ENCODE results near the gene MINK1. TPM values are rescaled to one million over a fixed set of nuclear protein-coding genes. Genes with fewer than 3 reads are reported as not detected.
"Not testable (repeated sequence)": the region's sequence is repeated elsewhere in the genome, so short reads cannot be mapped to it uniquely, and the experiment has no call there.

Gene MINK1
- total RNA-seq, 1 donor from 2014 or later: 74.7 TPM

- no peak for DNase-seq (ENCODE audit: extremely low read depth, low read depth, low spot score)
These were observed 10.3 kb downstream of the MINK1 start for GRCh38 chr17:4843321-4844000.

GRCh38 chr17:4845118-4845517 is 12.0 kb downstream of the MINK1 start:
- no peak for DNase-seq (ENCODE audit: extremely low read depth, low read depth, low spot score)

GRCh38 chr17:4846635-4847390 is 13.7 kb downstream of the MINK1 start:
- DNase-seq (ENCODE audit: extremely low read depth, low read depth, low spot score): no peak

GRCh38 chr17:4849011-4849536 is 15.9 kb downstream of the MINK1 start:
- DNase-seq (ENCODE audit: extremely low read depth, low read depth, low spot score): no peak

GRCh38 chr17:4850246-4850645 is 17.1 kb downstream of the MINK1 start:
- no peak for DNase-seq (ENCODE audit: extremely low read depth, low read depth, low spot score)

- DNase-seq (ENCODE audit: extremely low read depth, low read depth, low spot score): no peak
These were observed 17.9 kb downstream of the MINK1 start for GRCh38 chr17:4851084-4851483.

GRCh38 chr17:4852567-4853207 is 19.5 kb downstream of the MINK1 start:
- DNase-seq (ENCODE audit: extremely low read depth, low read depth, low spot score): no peak

GRCh38 chr17:4853208-4853671 is 20.1 kb downstream of the MINK1 start:
- no peak for DNase-seq (ENCODE audit: extremely low read depth, low read depth, low spot score)

- no peak for DNase-seq (ENCODE audit: extremely low read depth, low read depth, low spot score)
These were observed 21.1 kb downstream of the MINK1 start for GRCh38 chr17:4854111-4854681.

- no peak for DNase-seq (ENCODE audit: extremely low read depth, low read depth, low spot score)
These were observed 23.3 kb downstream of the MINK1 start for GRCh38 chr17:4856271-4856936.

- no peak for DNase-seq (ENCODE audit: extremely low read depth, low read depth, low spot score)
These were observed 23.8 kb downstream of the MINK1 start for GRCh38 chr17:4856937-4857314.

GRCh38 chr17:4857347-4857746 is 24.2 kb downstream of the MINK1 start:
- not testable (repeated sequence) for DNase-seq (ENCODE audit: extremely low read depth, low read depth, low spot score)

GRCh38 chr17:4858068-4858881 is 25.1 kb downstream of the MINK1 start:
- DNase-seq (ENCODE audit: extremely low read depth, low read depth, low spot score): peak; percentile 52

- no peak for DNase-seq (ENCODE audit: extremely low read depth, low read depth, low spot score)
These were observed 25.7 kb downstream of the MINK1 start for GRCh38 chr17:4858882-4859260.

GRCh38 chr17:4859816-4860625 is 26.9 kb downstream of the MINK1 start:
- no peak for DNase-seq (ENCODE audit: extremely low read depth, low read depth, low spot score)

GRCh38 chr17:4860651-4861050 is 27.5 kb downstream of the MINK1 start:
- DNase-seq (ENCODE audit: extremely low read depth, low read depth, low spot score): no peak

GRCh38 chr17:4861052-4861451 is 27.9 kb downstream of the MINK1 start:
- no peak for DNase-seq (ENCODE audit: extremely low read depth, low read depth, low spot score)

- DNase-seq (ENCODE audit: extremely low read depth, low read depth, low spot score): no peak
These were observed 29.6 kb downstream of the MINK1 start for GRCh38 chr17:4862720-4863119.

GRCh38 chr17:4863321-4863720 is 30.2 kb downstream of the MINK1 start:
- DNase-seq (ENCODE audit: extremely low read depth, low read depth, low spot score): no peak
